ENCODE measurements around the gene LRRC27. TPM values are rescaled to one million over a fixed set of nuclear protein-coding genes. Genes with fewer than 3 reads are reported as not detected.

LRRC27 gene
- total and polyA plus RNA-seq, 2 experiments from 2014 or later: 19.0 to 21.8 TPM

DNA sequence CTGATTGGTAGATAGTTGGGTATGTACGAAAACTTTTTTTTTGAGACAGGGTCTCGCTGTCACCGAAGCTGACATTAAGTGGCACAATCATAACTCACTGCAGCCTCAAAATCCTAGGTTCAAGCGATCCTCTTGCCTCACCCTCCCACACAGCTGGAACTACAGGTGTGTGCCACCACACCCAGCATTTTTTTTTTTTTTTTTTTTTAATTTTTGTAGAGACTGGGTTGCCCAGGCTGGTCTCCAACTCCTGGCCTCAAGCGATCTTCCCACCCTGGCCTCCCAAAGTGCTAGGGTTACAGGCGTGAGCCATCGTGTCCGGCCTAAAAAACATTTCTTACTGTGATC lies 1.5 kb upstream of the LRRC27 start:
- no peaks in the 10 kb centered on the region for H3K36me3 ChIP-seq
- no peak overlapping the region for H3K27ac ChIP-seq
- no peak for DNase-seq (ENCODE audit: low read depth in 1 of 2, low spot score in 1 of 2)
- H3K4me1 ChIP-seq (ENCODE audit: low read depth): peaks cover 7% of the 10 kb centered on the region
- H3K4me3 ChIP-seq: peak overlapping the region; percentile 44
- H3K27me3 ChIP-seq: no peaks in the 10 kb centered on the region
- TF ChIP-seq, protein P1, sequence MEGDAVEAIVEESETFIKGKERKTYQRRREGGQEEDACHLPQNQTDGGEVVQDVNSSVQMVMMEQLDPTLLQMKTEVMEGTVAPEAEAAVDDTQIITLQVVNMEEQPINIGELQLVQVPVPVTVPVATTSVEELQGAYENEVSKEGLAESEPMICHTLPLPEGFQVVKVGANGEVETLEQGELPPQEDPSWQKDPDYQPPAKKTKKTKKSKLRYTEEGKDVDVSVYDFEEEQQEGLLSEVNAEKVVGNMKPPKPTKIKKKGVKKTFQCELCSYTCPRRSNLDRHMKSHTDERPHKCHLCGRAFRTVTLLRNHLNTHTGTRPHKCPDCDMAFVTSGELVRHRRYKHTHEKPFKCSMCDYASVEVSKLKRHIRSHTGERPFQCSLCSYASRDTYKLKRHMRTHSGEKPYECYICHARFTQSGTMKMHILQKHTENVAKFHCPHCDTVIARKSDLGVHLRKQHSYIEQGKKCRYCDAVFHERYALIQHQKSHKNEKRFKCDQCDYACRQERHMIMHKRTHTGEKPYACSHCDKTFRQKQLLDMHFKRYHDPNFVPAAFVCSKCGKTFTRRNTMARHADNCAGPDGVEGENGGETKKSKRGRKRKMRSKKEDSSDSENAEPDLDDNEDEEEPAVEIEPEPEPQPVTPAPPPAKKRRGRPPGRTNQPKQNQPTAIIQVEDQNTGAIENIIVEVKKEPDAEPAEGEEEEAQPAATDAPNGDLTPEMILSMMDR (IDR thresholded peaks at IDR 0.05; ENCODE audit: low read depth, low read length): no peak
- H3K9me3 ChIP-seq (ENCODE audit: low read depth): no peaks in the 10 kb centered on the region

DNA sequence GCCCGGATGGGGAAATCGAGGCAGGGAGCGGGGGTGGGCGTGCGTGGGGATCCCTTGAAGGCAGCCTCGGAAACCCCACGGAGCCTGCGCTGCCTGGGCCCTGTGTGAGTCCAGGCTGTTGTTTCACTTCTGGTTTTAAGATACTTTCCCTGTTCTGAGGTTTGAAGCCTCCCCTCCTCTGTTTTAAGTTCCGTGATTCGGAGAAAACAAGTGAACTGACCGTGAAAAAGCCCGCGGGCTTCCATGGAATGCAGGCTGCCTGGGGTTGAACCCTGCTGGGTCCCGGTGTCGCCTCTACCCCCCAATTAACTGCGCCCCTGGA lies 401 bp downstream of the LRRC27 start:
- Histone ChIP-seq H3K9me3 (ENCODE audit: low read depth) (no peaks in the 10 kb centered on the region), H3K27me3 (no peaks in the 10 kb centered on the region), H3K27ac (peak overlapping the region; percentile 17), H3K4me1 (ENCODE audit: low read depth) (peaks cover 21% of the 10 kb centered on the region), H3K36me3 (no peaks in the 10 kb centered on the region), H3K4me3 (peak overlapping the region; percentile 44)
- TF ChIP-seq, protein P1 (IDR thresholded peaks at IDR 0.05; ENCODE audit: low read depth, low read length): no peak
- no peak for DNase-seq (ENCODE audit: low read depth in 1 of 2, low spot score in 1 of 2)

GRCh38 chr10:132333386-132333785 lies 1.4 kb downstream of the LRRC27 start:
- Histone ChIP-seq H3K36me3 (no peaks in the 10 kb centered on the region), H3K4me1 (ENCODE audit: low read depth) (peaks cover 21% of the 10 kb centered on the region), H3K27ac (no peak overlapping the region), H3K9me3 (ENCODE audit: low read depth) (no peaks in the 10 kb centered on the region), H3K27me3 (no peaks in the 10 kb centered on the region), H3K4me3 (no peak overlapping the region)
- TF ChIP-seq, protein P1 (IDR thresholded peaks at IDR 0.05; ENCODE audit: low read depth, low read length): no peak
- no peak for DNase-seq (ENCODE audit: low read depth in 1 of 2, low spot score in 1 of 2)

DNA sequence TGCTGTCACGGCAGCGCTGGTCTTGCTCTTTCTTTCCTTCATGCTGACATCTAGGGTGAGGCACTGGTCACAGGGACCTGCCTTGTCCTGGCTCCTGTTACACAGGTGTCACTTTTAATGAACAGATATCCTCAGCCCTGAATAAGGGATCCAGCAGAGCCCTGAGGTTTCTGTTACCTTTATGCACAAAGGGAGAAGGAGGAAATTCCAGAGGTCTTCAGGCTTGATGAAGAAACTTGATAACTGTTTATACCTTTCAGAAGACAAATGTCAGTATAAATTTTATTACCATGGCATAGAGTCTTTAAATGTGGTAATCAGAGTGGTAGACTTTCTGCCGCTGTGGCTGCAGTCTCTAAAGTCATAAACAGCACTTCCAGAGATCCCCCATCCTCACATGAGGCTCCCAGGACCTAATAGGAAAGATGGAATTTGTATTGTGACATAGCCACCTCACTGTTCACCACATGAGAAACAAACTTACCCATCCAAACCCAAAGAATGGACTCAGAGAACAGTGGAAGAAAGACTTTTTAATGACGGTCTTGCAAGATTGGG lies 2.7 kb downstream of the LRRC27 start:
- Histone ChIP-seq H3K36me3 (no peaks in the 10 kb centered on the region), H3K27me3 (no peaks in the 10 kb centered on the region), H3K4me3 (no peak overlapping the region), H3K9me3 (ENCODE audit: low read depth) (no peaks in the 10 kb centered on the region), H3K4me1 (ENCODE audit: low read depth) (peaks cover 21% of the 10 kb centered on the region), H3K27ac (peak overlapping the region; percentile 36)
- TF ChIP-seq, protein P1 (IDR thresholded peaks at IDR 0.05; ENCODE audit: low read depth, low read length): no peak
- DNase-seq (ENCODE audit: low read depth in 1 of 2, low spot score in 1 of 2): no peak

- H3K36me3 ChIP-seq: no peaks in the 10 kb centered on the region
- H3K4me1 ChIP-seq (ENCODE audit: low read depth): peaks cover 21% of the 10 kb centered on the region
- H3K27ac ChIP-seq: peak overlapping the region; percentile 73
- H3K27me3 ChIP-seq: no peaks in the 10 kb centered on the region
- no peak overlapping the region for H3K4me3 ChIP-seq
- DNase-seq (ENCODE audit: low read depth in 1 of 2, low spot score in 1 of 2): peak in 1 of 2 donors; percentile 42
- no peaks in the 10 kb centered on the region for H3K9me3 ChIP-seq (ENCODE audit: low read depth)
- TF ChIP-seq, protein P1 (IDR thresholded peaks at IDR 0.05; ENCODE audit: low read depth, low read length): no peak
Measured at GRCh38 chr10:132335189-132336063, 3.4 kb downstream of the LRRC27 start.

Data from cardiac muscle cell (in vitro differentiated cells and primary cell).